HG03045 (cell line): ENCODE data around the gene STC2.

ENCODE experiments used
- ATAC-seq: cut with Tn5 transposase; IDR thresholded peaks from one replicate; pipeline ENCODE4 v1.9.1; 2021; ENCODE audit warnings: mild to moderate bottlenecking, moderate library complexity; ENCODE audit not compliant: unreplicated experiment

STC2 gene

GRCh38 chr5:173268750-173269432, 59.3 kb downstream of the STC2 start:
- no peak for ATAC-seq

GRCh38 chr5:173265433-173265832, 62.8 kb downstream of the STC2 start:
- no peak for ATAC-seq
